ENCODE data around the gene SLC22A12. TPM values are rescaled to one million over a fixed set of nuclear protein-coding genes. Genes with fewer than 3 reads are reported as not detected.

SLC22A12 gene
- polyA plus RNA-seq, 1 experiment, result not detected

DNA sequence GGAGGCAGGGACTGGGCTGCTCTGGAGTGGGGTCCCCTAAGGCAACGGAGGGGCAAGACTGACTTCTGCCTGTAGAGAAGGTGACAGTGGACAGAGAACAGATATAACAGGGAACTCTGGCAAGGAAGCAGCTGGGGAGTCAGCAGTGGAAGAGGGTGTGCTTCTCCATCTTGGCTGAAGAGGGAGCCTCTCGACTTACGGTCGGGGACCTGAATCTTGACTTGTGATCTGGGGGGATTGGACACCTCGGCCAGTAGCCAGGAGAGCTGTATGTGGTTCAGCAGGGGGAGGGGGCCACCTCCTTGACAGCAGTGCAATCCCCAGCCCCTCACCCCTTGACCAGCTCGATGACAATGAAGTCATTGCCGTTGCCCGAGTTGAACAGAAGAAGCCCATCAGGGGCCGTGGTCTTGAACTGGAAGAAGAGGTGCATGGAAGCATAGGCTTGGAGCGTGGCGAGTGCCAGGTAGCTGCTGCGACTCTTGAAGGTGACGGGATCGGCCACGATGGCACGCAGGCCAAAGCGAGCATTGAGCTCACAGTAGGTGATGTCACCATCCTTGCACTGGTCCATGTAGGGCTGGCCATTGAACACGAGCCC is 60.0 kb downstream of the SLC22A12 start:
- no peaks in the 10 kb centered on the region for H3K36me3 ChIP-seq (ENCODE audit: control insufficient read depth, insufficient read depth, low read length)
- ChIA-PET CTCF (interaction anchor here (0.6 to 5.5 kb wide), 31 partner anchors 8 to 350 kb away, joined by 3 to 67 read pairs (median 4); no protein-coding TSS in a partner anchor), POLR2A (interaction anchor here (0.6 kb wide), 1 partner anchor 67 kb away, joined by 4 read pairs; no protein-coding TSS in a partner anchor)
- peaks cover 16% of the 10 kb centered on the region for H3K27me3 ChIP-seq (ENCODE audit: control insufficient read depth, insufficient read depth, low read length)
- TF ChIP-seq, protein P1, sequence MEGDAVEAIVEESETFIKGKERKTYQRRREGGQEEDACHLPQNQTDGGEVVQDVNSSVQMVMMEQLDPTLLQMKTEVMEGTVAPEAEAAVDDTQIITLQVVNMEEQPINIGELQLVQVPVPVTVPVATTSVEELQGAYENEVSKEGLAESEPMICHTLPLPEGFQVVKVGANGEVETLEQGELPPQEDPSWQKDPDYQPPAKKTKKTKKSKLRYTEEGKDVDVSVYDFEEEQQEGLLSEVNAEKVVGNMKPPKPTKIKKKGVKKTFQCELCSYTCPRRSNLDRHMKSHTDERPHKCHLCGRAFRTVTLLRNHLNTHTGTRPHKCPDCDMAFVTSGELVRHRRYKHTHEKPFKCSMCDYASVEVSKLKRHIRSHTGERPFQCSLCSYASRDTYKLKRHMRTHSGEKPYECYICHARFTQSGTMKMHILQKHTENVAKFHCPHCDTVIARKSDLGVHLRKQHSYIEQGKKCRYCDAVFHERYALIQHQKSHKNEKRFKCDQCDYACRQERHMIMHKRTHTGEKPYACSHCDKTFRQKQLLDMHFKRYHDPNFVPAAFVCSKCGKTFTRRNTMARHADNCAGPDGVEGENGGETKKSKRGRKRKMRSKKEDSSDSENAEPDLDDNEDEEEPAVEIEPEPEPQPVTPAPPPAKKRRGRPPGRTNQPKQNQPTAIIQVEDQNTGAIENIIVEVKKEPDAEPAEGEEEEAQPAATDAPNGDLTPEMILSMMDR (IDR thresholded peaks at IDR 0.05; ENCODE audit: insufficient read depth, low read depth, low read length), result peak; percentile 60
- DNase-seq (ENCODE audit: low read depth), result no peak
- no peak overlapping the region for H3K4me3 ChIP-seq (ENCODE audit: low read depth, low read length)

Other genes with a start within 250 kb of the SLC22A12 start
- gene RPS6KA4, start 232.1 kb upstream of the SLC22A12 start, polyA plus RNA-seq (2011; rRNA removed), result 22.9 and 33.8 TPM in 2 replicates
- gene SLC22A11, start 35.3 kb upstream of the SLC22A12 start, polyA plus RNA-seq (2011; rRNA removed), result not detected in 2 replicates
- gene NRXN2, start 132.0 kb downstream of the SLC22A12 start, polyA plus RNA-seq (2011; rRNA removed), result 0.05 and 0.20 TPM in 2 replicates
- gene RASGRP2, start 152.9 kb downstream of the SLC22A12 start, polyA plus RNA-seq (2011; rRNA removed), result 3.2 and 5.3 TPM in 2 replicates
- gene PYGM, start 168.8 kb downstream of the SLC22A12 start, polyA plus RNA-seq (2011; rRNA removed), result 0.10 TPM in 2 replicates
- gene SF1, start 187.3 kb downstream of the SLC22A12 start, polyA plus RNA-seq (2011; rRNA removed), result 40.3 and 41.7 TPM in 2 replicates
- gene MAP4K2, start 212.0 kb downstream of the SLC22A12 start, polyA plus RNA-seq (2011; rRNA removed), result 9.4 and 22.4 TPM in 2 replicates
- 14.4 and 27.8 TPM in 2 replicates for gene MEN1, start 219.3 kb downstream of the SLC22A12 start, polyA plus RNA-seq (2011; rRNA removed)